ENCODE results near the gene TCEAL9. TPM values are rescaled to one million over a fixed set of nuclear protein-coding genes. Genes with fewer than 3 reads are reported as not detected.
"Not testable (repeated sequence)": the region's sequence is repeated elsewhere in the genome, so short reads cannot be mapped to it uniquely, and the experiment has no call there.

Gene TCEAL9
- polyA plus RNA-seq, 4 donors, result 23.3 to 111 (median 49.4) TPM

GRCh38 chrX:103330681-103331288, 25.5 kb upstream of the TCEAL9 start:
- DNase-seq (peak in 1 of 2 donors; percentile 4), FAIRE-seq (no peak)
- H3K27me3 ChIP-seq (ENCODE audit: control insufficient read depth in 3 of 3, insufficient read depth in 3 of 3, low read length in 3 of 3), result peaks cover 0 to 4% (median 0%) of the 10 kb centered on the region in 3 donors
- 38 to 65% (median 59%) methylated on average over 20 to 21 of the region's 21 CpGs for WGBS, 3 donors
- no peaks in the 10 kb centered on the region for H3K4me1 ChIP-seq (ENCODE audit: control insufficient read depth in 3 of 3, insufficient read depth in 2 of 3, low read depth in 1 of 3, low read length in 2 of 3)
- no peaks in the 10 kb centered on the region for H3K36me3 ChIP-seq (ENCODE audit: control insufficient read depth in 3 of 3, insufficient read depth in 2 of 3, low read depth in 1 of 3, low read length in 3 of 3)
- peak overlapping the region in 1 of 3 donors; percentile 40 for H3K4me3 ChIP-seq (ENCODE audit: low read depth in 1 of 3, low read length in 3 of 3)
- peak overlapping the region in 1 of 3 donors; percentile 63 for H3K27ac ChIP-seq (ENCODE audit: low read depth in 1 of 3, low read length in 2 of 3)
- no peaks in the 10 kb centered on the region for H3K9me3 ChIP-seq (ENCODE audit: control insufficient read depth in 2 of 2, insufficient read depth in 1 of 2, low read depth in 1 of 2, low read length in 1 of 2)

- Histone ChIP-seq H3K36me3 (ENCODE audit: control insufficient read depth in 3 of 3, insufficient read depth in 2 of 3, low read depth in 1 of 3, low read length in 3 of 3) (no peaks in the 10 kb centered on the region), H3K27ac (ENCODE audit: low read depth in 1 of 3, low read length in 2 of 3) (no peak overlapping the region), H3K4me3 (ENCODE audit: low read depth in 1 of 3, low read length in 3 of 3) (no peak overlapping the region), H3K27me3 (ENCODE audit: control insufficient read depth in 3 of 3, insufficient read depth in 3 of 3, low read length in 3 of 3) (no peaks in the 10 kb centered on the region), H3K4me1 (ENCODE audit: control insufficient read depth in 3 of 3, insufficient read depth in 2 of 3, low read depth in 1 of 3, low read length in 2 of 3) (no peaks in the 10 kb centered on the region), H3K9me3 (ENCODE audit: control insufficient read depth in 2 of 2, insufficient read depth in 1 of 2, low read depth in 1 of 2, low read length in 1 of 2) (no peaks in the 10 kb centered on the region)
- WGBS, 3 donors, result 37 to 78% (median 77%) methylated on average over 3 of the region's 3 CpGs
- DNase-seq (no peak), FAIRE-seq (no peak)
Observed at GRCh38 chrX:103338663-103339062, 17.6 kb upstream of the TCEAL9 start.

DNA sequence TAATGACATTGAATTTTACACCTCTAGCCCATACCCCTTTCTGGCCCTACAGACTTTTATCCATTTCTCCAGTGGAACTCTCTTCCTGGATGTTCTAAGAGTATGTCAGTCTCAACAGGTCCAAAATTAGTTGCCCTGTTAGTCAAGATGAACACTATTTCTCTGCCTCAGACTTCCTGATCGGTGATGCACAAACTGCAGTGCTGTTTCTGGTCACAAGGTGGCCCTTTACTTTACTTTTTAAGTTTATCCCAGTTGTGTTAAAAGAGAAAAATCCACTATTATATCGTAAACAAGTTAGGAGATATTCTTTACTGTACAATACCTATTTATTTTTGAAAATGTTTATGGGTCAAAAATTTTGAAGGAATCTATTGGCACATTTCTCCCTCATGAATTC, 13.2 kb upstream of the TCEAL9 start:
- H3K4me3 ChIP-seq (ENCODE audit: low read depth in 1 of 3, low read length in 3 of 3), result no peak overlapping the region
- no peak overlapping the region for H3K27ac ChIP-seq (ENCODE audit: low read depth in 1 of 3, low read length in 2 of 3)
- WGBS, 3 donors, result 1 to 25% (median 6%) methylated on average over 2 of the region's 2 CpGs
- H3K4me1 ChIP-seq (ENCODE audit: control insufficient read depth in 3 of 3, insufficient read depth in 2 of 3, low read depth in 1 of 3, low read length in 2 of 3), result no peaks in the 10 kb centered on the region
- DNase-seq (peak; percentile 25 to 55), FAIRE-seq (no peak)
- peaks cover 0 to 3% (median 0%) of the 10 kb centered on the region in 3 donors for H3K27me3 ChIP-seq (ENCODE audit: control insufficient read depth in 3 of 3, insufficient read depth in 3 of 3, low read length in 3 of 3)
- no peaks in the 10 kb centered on the region for H3K36me3 ChIP-seq (ENCODE audit: control insufficient read depth in 3 of 3, insufficient read depth in 2 of 3, low read depth in 1 of 3, low read length in 3 of 3)
- H3K9me3 ChIP-seq (ENCODE audit: control insufficient read depth in 2 of 2, insufficient read depth in 1 of 2, low read depth in 1 of 2, low read length in 1 of 2), result no peaks in the 10 kb centered on the region

GRCh38 chrX:103344606-103345005, 11.7 kb upstream of the TCEAL9 start:
- WGBS, 3 donors, result 51 to 79% (median 78%) methylated on average over 2 of the region's 2 CpGs
- DNase-seq, result no peak

DNA sequence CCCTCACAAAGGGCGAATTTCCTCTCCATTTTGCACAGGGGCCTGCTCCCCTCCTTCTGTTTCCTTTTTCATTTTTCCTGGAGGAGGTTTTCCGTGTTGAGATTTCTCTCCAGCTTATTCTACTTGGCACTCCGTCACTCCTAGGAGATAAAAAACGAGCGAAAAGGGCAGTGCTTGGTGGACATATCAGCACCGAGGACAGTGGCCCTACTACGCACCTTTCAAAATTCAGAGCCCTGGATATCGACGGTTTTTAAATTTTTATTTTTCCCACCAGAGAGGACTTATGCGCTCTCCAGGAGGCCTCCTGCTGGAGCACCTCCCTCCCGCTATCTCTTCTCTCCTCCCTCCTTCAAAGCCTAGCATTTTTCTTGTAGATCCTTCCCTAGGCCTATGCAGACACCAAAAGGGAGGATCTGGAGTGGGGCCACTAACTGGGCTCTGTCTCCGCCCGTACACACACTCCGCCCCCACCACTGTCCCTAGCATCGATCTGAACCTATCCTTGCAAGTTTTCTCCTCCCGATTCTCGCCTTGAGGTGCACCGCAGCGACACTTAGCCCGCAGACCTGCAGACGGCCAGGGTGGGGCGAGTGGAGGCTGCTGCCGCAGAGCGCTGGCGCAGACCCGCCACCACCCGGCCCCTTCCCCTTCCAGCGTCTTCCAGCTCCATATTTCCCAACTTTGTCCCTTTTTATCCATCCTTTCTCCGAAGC, 8.5 kb upstream of the TCEAL9 start:
- Histone ChIP-seq H3K36me3 (ENCODE audit: control insufficient read depth in 3 of 3, insufficient read depth in 2 of 3, low read depth in 1 of 3, low read length in 3 of 3) (no peaks in the 10 kb centered on the region), H3K27me3 (ENCODE audit: control insufficient read depth in 3 of 3, insufficient read depth in 3 of 3, low read length in 3 of 3) (peaks cover 0 to 5% (median 0%) of the 10 kb centered on the region in 3 donors), H3K4me3 (ENCODE audit: low read depth in 1 of 3, low read length in 3 of 3) (peak overlapping the region in 1 of 3 donors; percentile 5), H3K9me3 (ENCODE audit: control insufficient read depth in 2 of 2, insufficient read depth in 1 of 2, low read depth in 1 of 2, low read length in 1 of 2) (no peaks in the 10 kb centered on the region), H3K4me1 (ENCODE audit: control insufficient read depth in 3 of 3, insufficient read depth in 2 of 3, low read depth in 1 of 3, low read length in 2 of 3) (no peaks in the 10 kb centered on the region), H3K27ac (ENCODE audit: low read depth in 1 of 3, low read length in 2 of 3) (no peak overlapping the region)
- DNase-seq (no peak), FAIRE-seq (no peak)
- WGBS, 3 donors, result 66 to 71% (median 70%) methylated on average over 25 to 29 of the region's 29 CpGs

More at GRCh38 chrX:103344606-103345005, 11.7 kb upstream of the TCEAL9 start:
- Histone ChIP-seq H3K36me3 (ENCODE audit: control insufficient read depth in 3 of 3, insufficient read depth in 2 of 3, low read depth in 1 of 3, low read length in 3 of 3) (no peaks in the 10 kb centered on the region), H3K27me3 (ENCODE audit: control insufficient read depth in 3 of 3, insufficient read depth in 3 of 3, low read length in 3 of 3) (peaks cover 0 to 5% (median 0%) of the 10 kb centered on the region in 3 donors), H3K27ac (ENCODE audit: low read depth in 1 of 3, low read length in 2 of 3) (no peak overlapping the region), H3K4me1 (ENCODE audit: control insufficient read depth in 3 of 3, insufficient read depth in 2 of 3, low read depth in 1 of 3, low read length in 2 of 3) (no peaks in the 10 kb centered on the region), H3K9me3 (ENCODE audit: control insufficient read depth in 2 of 2, insufficient read depth in 1 of 2, low read depth in 1 of 2, low read length in 1 of 2) (no peaks in the 10 kb centered on the region), H3K4me3 (ENCODE audit: low read depth in 1 of 3, low read length in 3 of 3) (no peak overlapping the region)
- no peak for FAIRE-seq

DNA sequence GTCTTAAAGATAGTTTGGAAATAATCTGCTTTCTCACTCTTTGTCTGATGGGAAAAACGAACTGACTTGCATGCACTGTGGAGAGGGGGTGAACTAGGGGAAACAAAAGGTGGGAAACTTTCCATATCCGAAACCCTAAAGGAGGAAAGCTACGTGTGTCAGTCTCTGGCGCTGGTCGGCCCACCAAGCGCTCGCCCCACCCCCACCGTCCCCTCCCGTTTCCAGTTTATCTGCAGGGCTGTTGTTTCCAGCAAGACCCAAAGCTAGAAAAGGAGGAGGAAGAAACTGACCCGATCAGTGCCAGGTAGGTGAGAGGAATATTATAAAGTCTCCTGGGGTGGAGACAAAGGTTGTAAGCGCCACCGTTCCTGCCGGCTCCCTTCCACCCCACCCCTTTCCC, 552 bp downstream of the TCEAL9 start:
- peak overlapping the region; percentile 50 to 98 (median 56) for H3K4me3 ChIP-seq (ENCODE audit: low read depth in 1 of 3, low read length in 3 of 3)
- WGBS, 3 donors, result 1 to 15% (median 2%) methylated on average over 12 to 13 of the region's 13 CpGs
- no peaks in the 10 kb centered on the region for H3K4me1 ChIP-seq (ENCODE audit: control insufficient read depth in 3 of 3, insufficient read depth in 2 of 3, low read depth in 1 of 3, low read length in 2 of 3)
- peak overlapping the region in 2 of 3 donors; percentile 94 for H3K27ac ChIP-seq (ENCODE audit: low read depth in 1 of 3, low read length in 2 of 3)
- DNase-seq (peak; percentile 19 to 60), FAIRE-seq (no peak)
- H3K36me3 ChIP-seq (ENCODE audit: control insufficient read depth in 3 of 3, insufficient read depth in 2 of 3, low read depth in 1 of 3, low read length in 3 of 3), result no peaks in the 10 kb centered on the region
- no peaks in the 10 kb centered on the region for H3K27me3 ChIP-seq (ENCODE audit: control insufficient read depth in 3 of 3, insufficient read depth in 3 of 3, low read length in 3 of 3)
- H3K9me3 ChIP-seq (ENCODE audit: control insufficient read depth in 2 of 2, insufficient read depth in 1 of 2, low read depth in 1 of 2, low read length in 1 of 2), result no peaks in the 10 kb centered on the region

- Histone ChIP-seq H3K36me3 (ENCODE audit: control insufficient read depth in 3 of 3, insufficient read depth in 2 of 3, low read depth in 1 of 3, low read length in 3 of 3) (no peaks in the 10 kb centered on the region), H3K27me3 (ENCODE audit: control insufficient read depth in 3 of 3, insufficient read depth in 3 of 3, low read length in 3 of 3) (no peaks in the 10 kb centered on the region), H3K27ac (ENCODE audit: low read depth in 1 of 3, low read length in 2 of 3) (no peak overlapping the region), H3K4me1 (ENCODE audit: control insufficient read depth in 3 of 3, insufficient read depth in 2 of 3, low read depth in 1 of 3, low read length in 2 of 3) (no peaks in the 10 kb centered on the region), H3K4me3 (ENCODE audit: low read depth in 1 of 3, low read length in 3 of 3) (no peak overlapping the region), H3K9me3 (ENCODE audit: control insufficient read depth in 2 of 2, insufficient read depth in 1 of 2, low read depth in 1 of 2, low read length in 1 of 2) (no peaks in the 10 kb centered on the region)
- WGBS, 3 donors, result 76 to 90% (median 86%) methylated on average over 2 of the region's 2 CpGs
- FAIRE-seq (no peak), DNase-seq (no peak)
Observed at GRCh38 chrX:103357871-103358270, 1.6 kb downstream of the TCEAL9 start.

DNA sequence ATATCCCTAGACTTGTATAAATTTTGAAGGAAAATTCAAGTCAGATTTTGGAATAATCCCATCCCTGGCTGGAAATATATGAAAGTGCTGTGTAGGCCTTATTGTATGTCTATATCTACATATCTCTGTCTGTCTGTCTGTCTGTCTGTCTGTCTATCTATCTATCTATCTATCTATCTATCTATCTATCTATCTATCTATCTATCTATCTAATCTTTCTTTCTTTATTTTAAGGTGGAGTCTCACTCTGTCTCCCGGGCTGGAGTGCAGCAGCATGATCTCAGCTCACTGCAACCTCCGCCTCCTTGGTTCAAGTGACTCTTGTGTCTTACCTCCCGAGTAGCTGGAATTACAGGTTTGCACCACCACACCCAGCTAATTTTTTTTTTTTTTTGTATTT, 3.3 kb downstream of the TCEAL9 start:
- H3K9me3 ChIP-seq (ENCODE audit: control insufficient read depth in 2 of 2, insufficient read depth in 1 of 2, low read depth in 1 of 2, low read length in 1 of 2); H3K4me1 ChIP-seq (ENCODE audit: control insufficient read depth in 3 of 3, insufficient read depth in 2 of 3, low read depth in 1 of 3, low read length in 2 of 3); H3K36me3 ChIP-seq (ENCODE audit: control insufficient read depth in 3 of 3, insufficient read depth in 2 of 3, low read depth in 1 of 3, low read length in 3 of 3); H3K4me3 ChIP-seq (ENCODE audit: low read depth in 1 of 3, low read length in 3 of 3); DNase-seq; H3K27me3 ChIP-seq (ENCODE audit: control insufficient read depth in 3 of 3, insufficient read depth in 3 of 3, low read length in 3 of 3); FAIRE-seq; H3K27ac ChIP-seq (ENCODE audit: low read depth in 1 of 3, low read length in 2 of 3): not testable (repeated sequence)
- WGBS, 3 donors, result 87 to 93% (median 90%) methylated on average over 3 of the region's 3 CpGs
